ENCODE measurements around the gene NAT16. TPM values are rescaled to one million over a fixed set of nuclear protein-coding genes. Genes with fewer than 3 reads are reported as not detected.

NAT16 gene
- total and polyA plus RNA-seq, 2 of the 4 experiments (the other 2 are of a cell fraction), result 0.05 TPM; not detected in 1

DNA sequence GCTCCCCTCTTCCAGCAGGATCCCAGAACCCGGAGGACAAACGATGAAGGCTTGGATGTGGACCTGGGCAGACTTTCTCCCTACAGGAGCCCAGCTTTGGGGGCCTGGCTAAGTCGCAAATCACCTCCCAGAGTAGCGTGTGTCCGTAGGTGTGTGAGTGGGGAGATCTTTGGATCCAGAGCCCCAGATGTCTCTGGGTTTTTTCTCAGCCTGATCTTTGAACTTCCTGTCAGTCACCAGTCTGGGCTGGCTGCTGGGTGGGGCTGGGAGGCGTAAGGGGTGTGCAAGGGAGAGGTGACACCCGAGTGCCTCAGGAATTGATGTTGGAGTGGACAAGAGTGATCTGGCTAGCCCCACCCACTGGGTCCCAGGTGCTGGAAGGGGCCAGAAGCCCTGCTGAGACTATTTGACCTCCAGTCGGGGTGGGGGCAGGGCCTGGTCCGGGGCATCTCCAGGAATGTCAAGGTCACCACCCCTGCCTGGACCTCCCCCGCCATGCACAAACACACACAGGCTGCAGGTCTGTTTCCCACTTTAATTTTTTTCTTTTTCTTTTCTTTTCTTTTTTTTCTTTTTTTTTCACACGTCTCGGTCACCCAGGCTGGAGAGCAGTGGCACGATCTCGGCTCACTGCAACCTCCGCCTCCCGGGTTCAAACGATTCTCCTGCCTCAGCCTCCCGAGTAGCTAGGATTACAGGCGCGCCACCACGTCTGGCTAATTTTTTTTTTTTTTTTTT, 20.9 kb upstream of the NAT16 start, which contains the start of gene MOGAT3:
MOGAT3 (minus strand) TSS at position 175 of the 738 bp plus-strand sequence. CDS start 182 bp downstream, outside the sequence.
- Histone ChIP-seq H4K5ac (ENCODE audit: low read depth, low read length) (no peak within 1 kb of the TSS), H3K9me1 (ENCODE audit: insufficient read depth, low read length) (no peaks in the 10 kb centered on the region), H3K36me3 (ENCODE audit: control insufficient read depth, insufficient read depth, low read length) (peaks cover 4% of the 10 kb centered on the region; the same call in 1 of the 2 replicates), H2BK5ac (ENCODE audit: low read depth, low read length, poor library complexity, severe bottlenecking) (no peak within 1 kb of the TSS), H2BK15ac (ENCODE audit: low read depth, low read length) (no peak within 1 kb of the TSS), H3K4me1 (ENCODE audit: control insufficient read depth, insufficient read depth, low read length) (no peaks in the 10 kb centered on the region), H3K14ac (replicated peaks; ENCODE audit: low read depth, low read length) (no peak within 1 kb of the TSS), H3K4me3 (ENCODE audit: insufficient read depth, low read depth, low read length) (no peak within 1 kb of the TSS), H2BK20ac (ENCODE audit: low read depth, low read length) (no peak within 1 kb of the TSS), H3K4me2 (ENCODE audit: low read depth, low read length) (peak within 1 kb of the TSS; percentile 44; the same call in 1 of the 2 replicates), H3K56ac (ENCODE audit: extremely low read depth, insufficient read depth, low read length) (no peak within 1 kb of the TSS), H3K18ac (ENCODE audit: low read depth, low read length) (no peak within 1 kb of the TSS), H2AK9ac (replicated peaks; ENCODE audit: low read depth, low read length, poor library complexity) (peak within 1 kb of the TSS; percentile 42), H2AFZ (replicated peaks; ENCODE audit: low read length, poor library complexity) (peak within 1 kb of the TSS; percentile 78), H3K27ac (ENCODE audit: insufficient read depth, low read length) (no peak within 1 kb of the TSS), H3K9ac (ENCODE audit: low read depth, low read length) (no peak within 1 kb of the TSS), H2BK120ac (ENCODE audit: low read depth, low read length) (no peak within 1 kb of the TSS), H3K4ac (ENCODE audit: low read depth, low read length) (no peak within 1 kb of the TSS), H3K27me3 (ENCODE audit: control insufficient read depth, insufficient read depth, low read length) (peaks cover 44% of the 10 kb centered on the region), H3K9me3 (ENCODE audit: control insufficient read depth, insufficient read depth, low read length) (0 out of 2 replicates have a peak, but pooled peaks cover 2% of the 10 kb centered on the region), H2AK5ac (ENCODE audit: low read depth, low read length) (no peak within 1 kb of the TSS), H4K8ac (ENCODE audit: low read depth in 2 of 2, low read length in 2 of 2) (no peak within 1 kb of the TSS), H4K20me1 (ENCODE audit: insufficient read depth, low read length) (no peaks in the 10 kb centered on the region), H4K91ac (ENCODE audit: insufficient read depth, low read depth, low read length) (no peak within 1 kb of the TSS), H3K23ac (ENCODE audit: low read depth, low read length) (no peak within 1 kb of the TSS), H3K79me1 (ENCODE audit: low read depth in 1 of 2, low read length in 2 of 2) (no peaks in the 10 kb centered on the region)
- 40% methylated on average over 5 of the region's 21 CpGs; no CpG with 5 or more reads in 1 of the 2 experiments for WGBS, 2 experiments (ENCODE audit: extremely low coverage in 2 of 2, insufficient read length in 1 of 2)
- in situ Hi-C loops (cut with MboI; ENCODE audit: low sequenced_read_pairs) (no loop called here), intact Hi-C loops (cut with micrococcal nuclease) (no loop called here), dilution Hi-C loops (cut with HindIII; ENCODE audit: low sequenced_read_pairs, unreplicated experiment) (no loop called here)
- DNase-seq (no peak), ATAC-seq (ENCODE audit: low read depth) (no peak)
- BruUV-seq (replicated peaks), result no TSS peak
- CTCF ChIA-PET, result no interaction called here
- TF ChIP-seq SMC3 (IDR thresholded peaks at IDR 0.05; ENCODE audit: low read depth, low read length), result no peak
- TF ChIP-seq, protein P1, sequence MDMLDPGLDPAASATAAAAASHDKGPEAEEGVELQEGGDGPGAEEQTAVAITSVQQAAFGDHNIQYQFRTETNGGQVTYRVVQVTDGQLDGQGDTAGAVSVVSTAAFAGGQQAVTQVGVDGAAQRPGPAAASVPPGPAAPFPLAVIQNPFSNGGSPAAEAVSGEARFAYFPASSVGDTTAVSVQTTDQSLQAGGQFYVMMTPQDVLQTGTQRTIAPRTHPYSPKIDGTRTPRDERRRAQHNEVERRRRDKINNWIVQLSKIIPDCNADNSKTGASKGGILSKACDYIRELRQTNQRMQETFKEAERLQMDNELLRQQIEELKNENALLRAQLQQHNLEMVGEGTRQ (IDR thresholded peaks at IDR 0.05; ENCODE audit: low read depth, low read length), result no peak
- TF ChIP-seq MXI1 (IDR thresholded peaks at IDR 0.05; ENCODE audit: borderline replicate concordance, low read depth, low read length), result no peak
- no peak for TF ChIP-seq FOS (IDR thresholded peaks at IDR 0.05; ENCODE audit: low read depth, low read length)
- no peak for TF ChIP-seq MAZ (IDR thresholded peaks at IDR 0.05; ENCODE audit: borderline replicate concordance, low read depth, low read length)
- TF ChIP-seq RAD21 (IDR thresholded peaks at IDR 0.05; ENCODE audit: low read length), result no peak
- TF ChIP-seq, protein P2, sequence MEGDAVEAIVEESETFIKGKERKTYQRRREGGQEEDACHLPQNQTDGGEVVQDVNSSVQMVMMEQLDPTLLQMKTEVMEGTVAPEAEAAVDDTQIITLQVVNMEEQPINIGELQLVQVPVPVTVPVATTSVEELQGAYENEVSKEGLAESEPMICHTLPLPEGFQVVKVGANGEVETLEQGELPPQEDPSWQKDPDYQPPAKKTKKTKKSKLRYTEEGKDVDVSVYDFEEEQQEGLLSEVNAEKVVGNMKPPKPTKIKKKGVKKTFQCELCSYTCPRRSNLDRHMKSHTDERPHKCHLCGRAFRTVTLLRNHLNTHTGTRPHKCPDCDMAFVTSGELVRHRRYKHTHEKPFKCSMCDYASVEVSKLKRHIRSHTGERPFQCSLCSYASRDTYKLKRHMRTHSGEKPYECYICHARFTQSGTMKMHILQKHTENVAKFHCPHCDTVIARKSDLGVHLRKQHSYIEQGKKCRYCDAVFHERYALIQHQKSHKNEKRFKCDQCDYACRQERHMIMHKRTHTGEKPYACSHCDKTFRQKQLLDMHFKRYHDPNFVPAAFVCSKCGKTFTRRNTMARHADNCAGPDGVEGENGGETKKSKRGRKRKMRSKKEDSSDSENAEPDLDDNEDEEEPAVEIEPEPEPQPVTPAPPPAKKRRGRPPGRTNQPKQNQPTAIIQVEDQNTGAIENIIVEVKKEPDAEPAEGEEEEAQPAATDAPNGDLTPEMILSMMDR (conservative IDR thresholded peaks at IDR 0.05; ENCODE audit: low read depth, low read length), result no peak
- no peak for TF ChIP-seq MAFK (IDR thresholded peaks at IDR 0.05; ENCODE audit: low read depth, low read length)
- no peak for TF ChIP-seq RFX5 (IDR thresholded peaks at IDR 0.05; ENCODE audit: low read depth, low read length)
- no peak for TF ChIP-seq RCOR1 (IDR thresholded peaks at IDR 0.05; ENCODE audit: insufficient replicate concordance, low read length)
- no peak for TF ChIP-seq NFE2L2 (IDR thresholded peaks at IDR 0.05; ENCODE audit: low read depth, low read length)
- TF ChIP-seq, protein P3, sequence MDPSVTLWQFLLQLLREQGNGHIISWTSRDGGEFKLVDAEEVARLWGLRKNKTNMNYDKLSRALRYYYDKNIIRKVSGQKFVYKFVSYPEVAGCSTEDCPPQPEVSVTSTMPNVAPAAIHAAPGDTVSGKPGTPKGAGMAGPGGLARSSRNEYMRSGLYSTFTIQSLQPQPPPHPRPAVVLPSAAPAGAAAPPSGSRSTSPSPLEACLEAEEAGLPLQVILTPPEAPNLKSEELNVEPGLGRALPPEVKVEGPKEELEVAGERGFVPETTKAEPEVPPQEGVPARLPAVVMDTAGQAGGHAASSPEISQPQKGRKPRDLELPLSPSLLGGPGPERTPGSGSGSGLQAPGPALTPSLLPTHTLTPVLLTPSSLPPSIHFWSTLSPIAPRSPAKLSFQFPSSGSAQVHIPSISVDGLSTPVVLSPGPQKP (IDR thresholded peaks at IDR 0.05; ENCODE audit: borderline replicate concordance, low read depth, low read length), result no peak
- TF ChIP-seq BHLHE40 (IDR thresholded peaks at IDR 0.05; ENCODE audit: low read depth, low read length), result no peak
- TF ChIP-seq CHD1 (IDR thresholded peaks at IDR 0.05; ENCODE audit: low read depth, low read length), result no peak
- TF ChIP-seq CEBPB (IDR thresholded peaks at IDR 0.05; ENCODE audit: low read depth, low read length), result no peak
- no peak for TF ChIP-seq POLR2A (IDR thresholded peaks at IDR 0.05; ENCODE audit: low read depth, low read length)
- POLR2A ChIA-PET (ENCODE audit: unreplicated experiment), result no interaction called here
